GM18519 (cell line): ENCODE data around the gene MBD3.

ENCODE experiments used
- ATAC-seq: cut with Tn5 transposase; IDR thresholded peaks from one replicate; pipeline ENCODE4 v1.9.1; 2021; ENCODE audit warnings: mild to moderate bottlenecking, moderate library complexity; ENCODE audit not compliant: unreplicated experiment, low FRiP score

The MBD3 gene

DNA sequence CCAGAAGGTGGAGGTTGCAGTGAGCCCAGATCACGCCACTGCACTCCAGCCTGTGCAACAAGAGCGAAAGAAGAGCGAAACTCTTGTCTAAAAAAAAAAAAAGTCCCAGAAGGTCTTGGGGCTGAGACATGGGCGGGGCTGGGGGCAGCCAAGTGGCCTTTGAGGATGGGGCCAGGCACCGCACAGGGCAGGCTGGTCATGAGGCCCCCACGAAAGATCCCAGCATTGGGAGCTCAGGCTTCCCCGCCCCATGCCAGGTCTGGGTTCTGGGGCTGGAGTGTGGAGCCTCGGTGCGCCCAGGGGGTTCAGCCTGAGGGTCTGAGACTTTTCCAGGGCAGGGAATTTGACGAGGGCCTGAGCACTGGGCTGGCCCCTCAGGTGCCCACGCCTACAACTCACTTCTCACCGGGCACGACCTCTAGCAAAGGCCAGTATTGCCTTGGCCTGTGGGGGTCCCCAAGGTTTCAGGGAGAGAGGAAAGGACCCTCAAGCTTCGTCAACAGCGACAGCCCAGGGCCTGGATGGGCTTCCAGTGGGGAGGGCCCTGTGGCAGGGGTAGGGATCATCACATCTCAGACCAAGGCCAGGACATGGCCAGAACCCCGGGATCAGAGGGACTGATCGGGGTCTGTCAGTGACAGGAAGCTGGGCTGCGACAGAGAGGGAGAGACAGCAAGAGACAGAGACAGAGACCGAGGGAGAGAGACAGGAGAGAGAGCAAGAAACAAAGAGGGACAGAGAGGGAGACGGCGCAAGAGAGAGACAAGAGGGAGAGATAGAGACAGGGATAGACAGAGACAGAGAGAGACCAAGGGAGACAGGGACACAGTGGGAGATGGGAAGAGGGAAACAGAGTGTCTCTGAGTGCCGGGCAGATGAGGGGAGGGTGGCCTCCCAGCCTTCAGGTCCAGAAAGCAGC, 17.1 kb downstream of the MBD3 start:
- ATAC-seq: no peak

DNA sequence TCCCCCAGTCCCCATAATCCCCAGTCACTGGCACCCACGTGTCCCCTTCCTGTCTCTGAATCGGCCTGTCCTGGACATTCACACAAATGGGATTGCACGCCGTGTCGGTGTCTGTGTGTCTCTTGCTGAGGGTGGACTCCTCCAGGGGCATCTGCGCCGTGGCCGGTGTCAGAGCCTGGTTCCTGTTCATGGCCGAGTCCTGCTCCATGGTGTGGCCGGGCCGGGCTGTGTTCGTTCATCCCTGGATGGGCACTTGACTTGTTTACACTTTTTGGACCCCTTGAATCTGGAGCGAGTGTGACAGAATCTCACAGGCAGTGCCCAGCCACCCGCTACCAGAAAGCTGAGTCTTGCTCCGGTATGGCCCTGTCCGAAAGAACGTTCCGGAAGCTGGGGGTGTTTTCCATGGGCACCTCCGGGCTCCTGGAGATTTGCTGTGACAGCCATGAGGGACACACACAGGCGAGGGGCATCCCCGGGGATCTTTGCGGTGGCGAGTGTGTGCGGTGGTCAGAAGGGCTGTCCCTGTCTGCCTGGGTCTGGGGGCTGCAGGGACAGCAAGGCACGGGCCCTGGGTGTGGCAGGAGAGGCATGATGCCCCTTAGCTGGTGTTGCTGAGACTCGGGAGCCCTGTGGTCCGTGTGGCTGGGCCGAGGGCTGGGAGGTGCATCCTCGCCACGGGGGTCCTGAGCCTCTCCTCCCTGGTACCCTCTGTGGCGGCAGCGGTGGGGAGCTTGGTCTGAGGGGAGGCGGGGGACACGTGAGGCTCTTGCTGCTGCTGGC, 18.1 kb downstream of the MBD3 start:
- no peak for ATAC-seq

DNA sequence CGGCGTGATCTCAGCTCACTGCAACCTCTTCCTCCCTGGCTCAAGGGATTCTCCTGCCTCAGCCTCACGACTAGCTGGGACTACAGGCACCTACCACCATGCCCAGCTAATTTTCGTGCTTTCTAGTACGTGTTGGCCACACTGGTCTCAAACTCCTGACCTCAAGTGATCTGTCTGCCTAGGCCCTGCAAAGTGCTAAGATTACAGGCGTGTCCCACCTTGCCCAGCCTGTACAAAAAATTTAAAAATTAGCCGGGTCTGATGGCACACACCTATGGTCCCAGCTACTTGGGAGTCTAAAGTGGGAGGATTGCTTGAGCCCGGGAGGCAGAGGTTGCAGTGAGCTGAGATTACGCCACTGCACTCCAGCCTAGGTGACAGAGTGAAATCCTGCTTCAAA, 19.9 kb downstream of the MBD3 start:
- no peak for ATAC-seq

DNA sequence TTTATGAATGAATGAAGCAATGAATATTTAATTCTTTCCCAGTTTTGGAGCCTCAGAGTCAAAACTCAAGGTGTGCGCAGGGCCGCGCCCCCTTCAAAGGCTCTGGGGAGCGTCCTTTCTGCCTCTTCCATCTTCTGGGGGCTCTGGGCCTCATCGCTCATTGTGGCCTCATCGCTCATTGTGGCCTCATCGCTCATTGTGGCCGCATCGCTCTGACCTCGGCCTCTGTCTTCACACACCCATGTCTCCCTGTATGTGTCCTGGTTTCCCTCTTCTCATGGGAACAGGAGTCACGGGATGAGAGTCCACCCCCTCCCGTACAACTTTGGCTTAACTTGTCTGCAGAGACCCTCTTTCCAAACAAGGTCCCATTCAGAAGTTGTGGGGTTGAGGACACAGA, 21.3 kb downstream of the MBD3 start:
- no peak for ATAC-seq

DNA sequence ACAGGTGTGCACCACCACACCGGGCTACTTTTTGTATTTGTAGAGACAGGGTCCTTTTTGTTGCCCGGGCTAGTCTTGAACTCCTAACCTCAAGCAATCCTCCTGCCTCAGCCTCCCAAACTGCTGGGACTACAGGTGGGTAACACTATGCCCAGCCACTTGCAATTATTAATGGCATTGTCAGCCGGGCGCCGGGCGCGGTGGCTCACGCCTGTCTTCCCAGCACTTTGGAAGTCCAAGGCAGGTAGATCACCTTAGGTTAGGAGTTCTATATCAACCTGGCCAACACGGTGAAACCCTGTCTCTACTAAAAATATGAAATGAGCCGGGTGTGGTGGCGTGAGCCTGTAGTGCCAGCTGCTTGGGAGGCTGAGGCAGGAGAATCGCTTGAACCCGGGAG, 21.8 kb downstream of the MBD3 start:
- no peak for ATAC-seq

DNA sequence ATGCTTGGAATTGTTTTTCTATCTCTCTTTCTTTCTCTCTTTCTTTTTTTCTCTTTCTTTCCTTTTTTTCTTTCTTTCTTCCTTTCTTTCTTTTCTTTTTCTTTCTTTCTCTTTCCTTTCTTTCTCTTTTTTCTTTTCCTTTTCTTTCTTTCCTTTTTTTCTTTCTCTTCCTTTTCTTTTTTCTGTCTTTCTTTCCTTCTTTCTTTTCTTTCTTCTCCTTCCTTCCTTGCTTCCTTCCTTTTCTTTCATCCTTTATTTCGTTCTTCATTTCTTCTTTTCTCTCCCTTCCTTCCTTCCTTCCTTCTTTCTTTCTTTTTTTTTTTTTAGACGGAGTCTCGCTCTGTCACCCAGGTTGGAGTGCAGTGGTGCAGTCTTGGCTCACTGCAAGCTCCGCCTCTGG, 22.7 kb downstream of the MBD3 start:
- ATAC-seq: no peak

DNA sequence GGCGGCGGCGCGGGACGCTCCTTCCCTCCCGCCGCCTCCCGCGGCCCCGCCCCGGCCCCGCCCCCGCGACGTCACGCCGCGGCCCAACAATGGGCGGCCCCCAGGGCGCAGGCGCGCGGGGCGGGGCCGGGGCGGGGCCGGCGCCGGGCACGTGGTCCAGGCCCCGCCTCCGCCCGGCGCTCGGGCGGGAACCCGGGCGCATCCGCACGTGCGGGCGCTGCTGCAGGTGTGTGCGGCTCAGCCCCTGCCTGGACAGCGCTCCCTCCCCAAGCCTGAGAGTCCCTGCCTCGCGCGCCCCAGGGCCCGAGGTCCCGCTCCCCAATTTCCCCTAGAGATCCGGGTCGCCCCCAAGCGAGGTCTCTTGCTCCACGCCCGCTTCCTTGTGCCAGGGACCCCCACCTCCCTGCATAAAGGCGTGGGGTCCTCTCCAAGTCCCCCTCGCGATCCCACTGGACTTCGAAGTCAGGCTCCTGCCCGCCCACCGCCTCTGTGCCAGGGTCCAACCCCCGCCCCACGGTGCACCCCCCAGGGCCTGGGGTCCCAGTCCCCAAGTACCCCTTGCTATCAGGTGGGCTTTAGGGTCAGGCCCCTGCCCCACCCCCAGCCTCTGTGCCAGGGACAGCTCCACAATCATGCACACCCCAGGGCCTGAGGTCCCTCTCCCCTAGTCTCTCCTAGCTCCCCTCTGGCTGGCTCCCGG, 24.2 kb downstream of the MBD3 start, which contains the start of gene MEX3D:
Gene MEX3D, minus strand, starts transcription at position 6 of the 700 bp plus-strand sequence. CDS start 267 bp downstream, outside the sequence.
- no peak for ATAC-seq

DNA sequence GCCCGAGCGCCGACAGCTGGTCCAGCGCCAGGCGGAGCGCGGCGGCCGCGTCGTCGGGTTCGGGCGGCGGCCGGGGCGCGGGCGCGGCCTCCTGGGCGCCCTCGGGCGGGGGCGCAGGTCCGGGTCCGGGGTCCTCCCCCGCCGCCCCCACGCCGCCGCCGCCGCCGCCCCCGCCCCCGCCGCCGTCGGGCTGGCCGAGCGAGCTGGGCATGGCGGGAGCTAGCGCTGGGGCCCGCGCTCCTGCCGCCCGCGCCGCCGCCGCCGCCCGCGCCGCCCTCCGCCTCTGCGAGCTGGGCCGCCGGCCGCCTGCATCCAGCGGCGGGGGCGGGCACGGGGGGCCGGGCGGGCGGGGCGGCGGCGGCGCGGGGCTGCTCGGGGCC, 24.8 kb downstream of the MBD3 start:
- no peak for ATAC-seq

DNA sequence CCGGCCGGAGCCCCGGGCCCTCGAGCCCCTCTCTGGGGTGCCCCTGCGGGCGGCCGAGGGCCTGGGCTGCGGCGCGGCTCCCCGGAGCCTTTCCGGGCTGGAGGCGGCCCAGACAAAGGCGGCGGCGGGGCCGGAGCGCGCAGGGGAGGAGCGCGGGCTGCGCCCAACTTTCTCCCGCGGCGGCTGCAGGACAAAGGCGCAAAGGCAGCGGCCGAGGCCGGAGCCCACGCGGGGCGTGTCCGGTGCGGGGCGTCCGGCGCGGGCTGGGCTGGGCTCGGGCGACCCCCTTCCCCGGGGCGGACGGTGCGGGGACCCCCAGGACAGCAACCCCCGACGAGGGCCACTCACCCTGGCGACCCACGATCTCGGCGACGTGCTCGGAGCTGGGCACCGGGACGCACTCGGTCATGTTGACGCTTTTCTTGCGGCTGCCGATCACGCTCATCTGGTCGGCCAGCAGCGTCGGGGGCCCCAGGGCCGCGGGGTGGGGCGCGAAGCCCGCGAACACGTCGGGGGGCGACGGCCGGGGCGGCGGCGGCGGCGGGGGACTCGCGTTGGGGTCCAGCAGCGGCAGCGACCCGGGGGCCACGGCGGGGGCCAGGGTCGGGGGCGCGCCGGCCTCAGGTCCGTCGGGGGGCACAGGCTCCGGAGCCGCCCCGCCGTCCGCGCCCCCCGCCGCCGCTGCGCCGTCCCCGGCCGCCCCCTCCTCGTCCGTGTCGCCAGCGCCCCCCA, 25.4 kb downstream of the MBD3 start:
- ATAC-seq: no peak

DNA sequence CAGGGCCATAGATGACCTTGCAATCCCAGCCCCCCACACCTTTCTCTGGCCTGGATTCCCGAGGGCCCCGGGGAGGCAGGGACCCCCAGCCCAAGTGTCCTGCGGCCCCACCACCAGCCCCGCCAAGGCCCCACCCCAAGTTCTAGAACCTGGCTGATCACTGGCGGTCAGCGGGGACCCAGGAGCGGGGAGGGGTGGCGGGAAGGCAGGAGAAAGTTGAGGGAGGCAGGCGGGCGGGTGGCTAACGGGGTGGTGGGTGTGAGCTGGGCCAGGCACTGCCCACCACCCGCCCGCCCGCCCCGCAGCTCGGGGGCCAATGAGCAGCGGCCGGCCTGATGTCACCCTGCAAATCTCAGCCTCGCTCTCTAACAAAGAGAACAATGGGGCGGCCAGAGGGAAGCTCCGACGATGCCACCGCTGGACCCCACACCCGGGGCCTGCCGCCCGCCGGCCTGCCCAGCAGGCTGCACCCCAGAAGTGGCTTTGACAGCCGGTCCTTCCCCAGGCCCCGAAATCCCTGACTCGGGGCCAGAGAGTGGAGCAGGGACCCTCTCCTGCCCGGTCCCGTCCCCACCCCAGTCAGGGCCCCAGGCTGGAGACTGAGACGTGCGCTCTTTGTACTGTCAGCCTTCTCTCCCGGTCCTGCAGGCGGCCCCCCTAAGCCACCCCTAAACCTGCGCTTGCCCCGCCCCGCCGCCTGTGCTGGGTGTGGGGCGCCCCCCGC, 26.1 kb downstream of the MBD3 start:
- ATAC-seq: no peak

DNA sequence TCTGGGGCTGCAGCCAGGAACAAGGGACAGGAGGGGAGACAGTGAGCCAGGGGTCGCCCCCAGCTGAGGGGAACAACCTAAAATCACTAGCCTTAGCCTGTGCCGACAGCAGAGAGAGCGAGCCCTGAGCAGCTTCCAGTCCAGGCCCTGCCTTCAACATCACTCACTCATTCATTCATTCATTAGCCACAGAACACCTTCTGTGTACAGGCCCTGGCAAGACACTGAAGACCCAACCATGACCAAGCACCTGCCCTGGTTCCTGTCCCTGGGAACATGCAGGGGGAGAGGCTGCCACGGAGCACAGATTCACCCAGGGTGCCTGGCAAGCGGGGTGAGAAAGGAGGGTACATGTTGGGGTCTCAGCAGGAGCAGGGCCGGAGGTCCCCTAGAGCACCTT, 29.4 kb downstream of the MBD3 start:
- ATAC-seq: no peak

DNA sequence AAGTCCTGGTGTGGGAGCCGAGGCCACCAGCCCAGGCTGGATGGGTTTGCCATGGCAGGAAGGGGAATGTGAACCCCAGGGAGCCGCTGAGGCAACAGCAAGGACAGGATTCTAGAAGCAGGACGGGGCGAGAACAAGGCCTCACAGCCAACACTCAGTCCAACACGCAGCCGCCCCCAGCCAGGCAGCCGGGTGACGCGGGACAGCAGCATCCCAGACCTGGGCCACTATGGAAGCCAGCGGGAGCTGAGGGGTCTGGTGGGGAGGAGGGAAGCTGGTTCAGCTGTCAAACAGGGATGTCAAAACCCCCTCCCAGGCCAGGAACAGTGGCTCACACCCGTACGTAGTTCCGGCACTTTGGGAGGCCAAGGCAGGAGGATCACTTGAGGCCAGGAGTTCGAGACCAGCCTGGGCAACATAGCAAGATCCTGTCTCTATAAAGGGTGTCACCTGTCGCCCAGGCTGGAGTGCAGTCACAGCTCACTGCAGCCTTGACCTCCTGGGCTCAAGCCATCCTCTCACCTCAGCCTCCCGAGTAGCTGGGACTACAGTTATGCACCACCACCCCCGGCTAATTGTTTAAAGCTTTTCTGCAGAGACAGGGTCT, 31.3 kb downstream of the MBD3 start:
- ATAC-seq: no peak

DNA sequence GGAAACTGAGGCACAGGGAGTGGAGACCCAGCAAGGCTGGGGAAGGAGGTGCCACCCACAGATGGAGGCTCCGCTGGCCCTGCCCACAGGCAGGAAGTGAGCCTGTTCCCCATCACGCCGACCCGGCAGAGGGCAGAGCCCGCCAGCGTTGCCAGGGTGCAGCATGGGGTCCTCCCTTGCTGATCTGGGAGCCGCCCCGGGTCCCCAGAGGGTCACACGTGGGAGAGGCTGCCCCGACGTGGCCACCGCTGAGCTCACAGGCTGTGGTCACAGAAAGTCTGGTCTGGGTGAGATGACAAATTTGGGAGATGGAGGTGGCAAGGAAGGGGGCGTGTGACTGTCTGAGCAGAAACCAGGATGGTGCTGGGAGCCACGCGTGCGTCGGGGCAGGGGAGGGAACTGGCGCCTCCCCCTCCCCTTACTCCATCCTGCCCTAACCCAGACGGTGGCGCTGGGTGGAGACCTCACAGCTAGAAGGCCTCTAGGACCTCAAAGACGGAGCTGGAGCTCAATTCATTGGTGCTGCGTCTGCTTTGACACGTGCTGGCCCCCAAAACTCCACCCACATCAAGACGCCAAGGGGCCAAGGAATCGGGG, 32.3 kb downstream of the MBD3 start:
- ATAC-seq: no peak

DNA sequence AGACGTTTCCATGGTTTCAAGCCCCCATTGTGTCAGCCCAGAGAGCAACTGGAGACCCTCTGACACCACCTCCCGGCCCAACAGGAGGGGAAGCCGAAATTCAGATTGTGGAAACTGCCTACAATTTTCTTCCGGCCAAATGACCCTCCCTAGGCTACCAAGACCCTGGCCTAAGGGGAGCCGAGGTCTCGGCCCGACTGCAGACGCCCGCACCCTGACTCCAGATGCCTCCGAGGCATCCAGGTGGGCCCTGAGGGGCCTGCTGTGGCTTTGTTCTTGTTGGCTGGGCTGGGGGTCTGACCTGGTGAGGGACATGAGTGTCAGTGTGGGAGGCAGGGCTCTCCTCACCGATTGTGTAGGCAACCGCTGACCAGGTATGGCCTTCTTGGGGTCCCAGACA, 34.1 kb downstream of the MBD3 start:
- no peak for ATAC-seq

DNA sequence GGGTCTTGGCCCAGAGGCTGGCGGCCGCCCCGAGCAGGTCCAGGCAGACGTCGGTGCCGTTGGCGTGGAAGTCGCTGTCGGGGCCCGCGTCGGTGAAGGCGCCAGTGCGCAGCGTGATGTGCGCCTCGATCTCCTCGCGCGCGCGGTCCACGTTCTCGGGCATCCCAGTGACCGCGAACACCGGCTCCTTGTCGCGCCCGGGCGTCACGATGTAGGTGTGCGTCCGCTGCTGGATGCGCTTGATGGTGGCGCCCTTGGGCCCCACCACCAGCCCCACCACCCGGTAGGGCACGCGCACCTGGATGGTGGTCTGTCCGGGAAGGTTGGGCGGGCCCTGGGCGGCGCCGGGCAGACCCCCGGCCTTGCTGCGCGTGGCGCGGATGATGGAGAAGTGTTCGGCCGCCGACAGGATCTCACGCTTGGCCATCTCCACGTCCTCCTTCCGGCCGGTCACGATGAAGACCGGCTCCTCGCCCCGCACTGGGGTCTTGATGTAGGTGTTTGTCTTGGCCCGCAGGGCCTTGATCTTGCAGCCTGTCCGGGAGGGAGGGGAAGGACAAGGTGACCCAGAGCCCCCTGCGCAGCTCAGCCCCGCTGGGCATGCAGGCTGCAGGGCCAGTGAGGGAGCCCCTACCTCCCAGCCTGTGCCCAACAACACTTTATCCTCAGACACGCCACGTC, 36.1 kb downstream of the MBD3 start:
- ATAC-seq: no peak

DNA sequence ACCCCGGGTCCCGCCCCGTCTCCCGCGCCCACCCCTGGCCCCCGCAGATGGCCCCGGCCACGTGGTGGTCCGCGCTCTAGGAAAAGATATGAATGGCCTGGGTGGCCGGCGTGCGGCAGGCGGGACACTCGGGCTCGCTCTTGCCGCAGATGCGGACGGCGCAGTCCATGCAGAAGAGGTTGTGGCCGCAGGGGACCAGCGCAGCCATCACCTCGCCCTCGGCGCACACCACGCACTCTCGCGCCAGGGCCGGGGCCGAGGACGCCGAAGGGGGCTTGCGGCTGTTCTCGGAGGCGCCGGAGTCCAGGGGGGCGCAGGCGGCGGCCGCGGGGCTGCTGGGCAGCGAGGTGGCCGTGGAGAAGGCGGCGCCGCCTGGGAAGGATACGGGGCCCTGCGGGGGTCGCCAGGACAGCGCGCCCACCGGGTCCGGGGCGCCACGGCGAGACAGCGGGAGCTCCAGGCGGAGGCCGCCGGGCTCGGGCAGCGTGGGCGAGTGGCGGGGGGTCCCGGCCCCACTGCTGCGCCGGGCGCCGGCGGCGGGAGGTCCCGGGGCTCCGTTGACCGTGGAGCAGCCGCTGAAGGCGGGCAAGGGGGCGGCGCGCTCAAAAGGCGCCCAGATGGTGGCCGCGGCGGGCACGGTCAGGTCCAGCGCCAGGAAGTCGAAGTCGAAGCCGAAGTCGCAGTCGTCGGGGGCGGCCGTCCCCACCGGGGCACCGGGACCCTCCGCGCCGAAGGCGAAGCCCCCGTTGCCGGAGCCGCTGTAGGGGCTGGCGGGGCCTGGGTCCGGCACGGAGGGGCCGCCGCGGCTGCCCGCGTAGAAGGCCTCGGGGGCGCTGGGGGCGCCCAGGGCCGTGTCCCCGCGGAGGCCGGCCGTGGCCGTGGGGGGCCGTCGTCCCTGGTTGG, 36.9 kb downstream of the MBD3 start:
- ATAC-seq: no peak

DNA sequence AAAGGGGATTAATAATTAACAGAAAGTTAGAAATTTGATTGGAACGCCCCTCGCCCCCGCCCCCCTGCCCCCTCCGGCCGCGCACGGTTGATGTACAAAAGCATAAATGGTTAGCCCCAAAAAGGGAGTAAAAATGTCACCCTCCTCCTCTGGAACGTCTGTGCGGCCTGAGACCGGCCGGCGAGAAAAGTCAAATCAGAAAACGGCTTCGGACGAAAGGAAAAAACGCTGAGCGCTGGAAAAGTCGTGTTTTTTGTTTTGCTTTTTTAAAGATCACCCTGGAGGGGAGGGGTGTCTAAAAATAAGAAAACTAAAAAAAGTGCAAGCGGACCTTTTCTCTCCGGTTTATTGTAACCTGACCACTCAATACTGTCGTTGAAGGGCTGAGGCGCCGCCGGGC, 37.7 kb downstream of the MBD3 start:
- no peak for ATAC-seq
